AG04449 (cell line): ENCODE data around the gene HAAO.
"Not testable (repeated sequence)": the region's sequence is repeated elsewhere in the genome, so short reads cannot be mapped to it uniquely, and the experiment has no call there.

ENCODE experiments used
- CTCF ChIA-PET: fragments of 350-600 bp; formaldehyde crosslinking; extraction: SDS; loops from one replicate; lab custom pipeline; 2021; ENCODE audit warnings: antibody characterized with exemption; lab: Yijun Ruan, JAX
- POLR2A ChIA-PET: fragments of 400-600, 350-600 bp; formaldehyde crosslinking; extraction: SDS; loops from one replicate; lab custom pipeline; 2020; ENCODE audit warnings: antibody characterized with exemption, inconsistent platforms; lab: Yijun Ruan, JAX
- DNase-seq: peaks from one replicate; pipeline ENCODE4 v3.0.0-alpha.2; 2010; ENCODE audit warnings: low read depth, low spot score
- H3K4me3 ChIP-seq: 2 replicates; pipeline ENCODE4 v1.5.1; 2011; ENCODE audit warnings: low read depth, mild to moderate bottlenecking, control low read depth, low read length
- TF ChIP-seq, protein P1 (sequence below): IDR thresholded peaks from one replicate; pipeline ENCODE4 v1.5.1; 2011; ENCODE audit warnings: mild to moderate bottlenecking, moderate library complexity, low read length, control low read depth, inconsistent platforms; ENCODE audit not compliant: insufficient read depth; ENCODE audit errors: missing control alignments

The HAAO gene

DNA sequence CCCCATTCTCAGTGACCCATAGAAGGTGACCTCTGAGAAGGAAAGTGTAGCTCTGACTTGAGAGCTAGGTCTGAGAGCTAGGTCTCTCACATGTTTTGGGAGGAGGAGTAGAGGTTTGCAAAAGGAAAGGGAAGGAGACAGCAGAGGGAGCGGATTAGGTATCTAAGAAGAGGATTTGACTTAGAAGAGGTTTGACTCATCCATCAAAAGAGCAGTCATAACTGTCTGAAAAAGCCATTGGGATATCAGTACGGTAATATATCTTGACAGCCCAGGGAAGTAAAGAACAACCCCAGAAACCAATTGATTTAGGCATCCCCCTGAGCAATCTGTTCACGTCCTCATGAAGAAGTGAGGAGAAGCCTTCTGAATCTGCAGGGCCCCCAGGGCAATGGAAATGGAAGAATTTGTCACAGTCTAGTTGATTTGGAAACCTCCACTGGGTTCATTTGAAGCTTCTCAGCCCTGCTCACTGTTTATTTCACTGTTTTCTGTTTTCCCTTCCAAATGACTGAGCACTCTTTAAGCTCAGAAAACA lies 47.8 kb downstream of the HAAO start:
- CTCF ChIA-PET = no interaction called here
- POLR2A ChIA-PET = no interaction called here

DNA sequence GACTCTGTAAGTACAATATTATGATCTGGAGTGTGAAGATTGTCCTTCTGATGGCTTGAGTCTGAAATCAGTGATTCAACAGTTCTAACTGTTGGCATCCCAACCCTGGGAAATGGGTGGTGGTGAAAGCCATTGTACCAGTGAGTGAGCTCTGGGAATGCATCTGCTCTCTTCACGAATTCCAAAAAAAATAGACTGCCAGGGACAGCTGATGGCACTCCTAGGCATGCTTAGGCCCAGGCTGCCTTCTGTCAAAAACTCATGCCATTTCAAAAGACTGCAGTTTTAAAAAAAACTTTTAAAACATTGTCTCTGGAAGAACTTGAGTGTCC lies 48.8 kb downstream of the HAAO start:
- TF ChIP-seq, protein P1, sequence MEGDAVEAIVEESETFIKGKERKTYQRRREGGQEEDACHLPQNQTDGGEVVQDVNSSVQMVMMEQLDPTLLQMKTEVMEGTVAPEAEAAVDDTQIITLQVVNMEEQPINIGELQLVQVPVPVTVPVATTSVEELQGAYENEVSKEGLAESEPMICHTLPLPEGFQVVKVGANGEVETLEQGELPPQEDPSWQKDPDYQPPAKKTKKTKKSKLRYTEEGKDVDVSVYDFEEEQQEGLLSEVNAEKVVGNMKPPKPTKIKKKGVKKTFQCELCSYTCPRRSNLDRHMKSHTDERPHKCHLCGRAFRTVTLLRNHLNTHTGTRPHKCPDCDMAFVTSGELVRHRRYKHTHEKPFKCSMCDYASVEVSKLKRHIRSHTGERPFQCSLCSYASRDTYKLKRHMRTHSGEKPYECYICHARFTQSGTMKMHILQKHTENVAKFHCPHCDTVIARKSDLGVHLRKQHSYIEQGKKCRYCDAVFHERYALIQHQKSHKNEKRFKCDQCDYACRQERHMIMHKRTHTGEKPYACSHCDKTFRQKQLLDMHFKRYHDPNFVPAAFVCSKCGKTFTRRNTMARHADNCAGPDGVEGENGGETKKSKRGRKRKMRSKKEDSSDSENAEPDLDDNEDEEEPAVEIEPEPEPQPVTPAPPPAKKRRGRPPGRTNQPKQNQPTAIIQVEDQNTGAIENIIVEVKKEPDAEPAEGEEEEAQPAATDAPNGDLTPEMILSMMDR = no peak
- ChIA-PET CTCF (interaction anchor here (1.7 kb wide), 1 partner anchor 8 kb away, joined by 6 read pairs; no protein-coding TSS in a partner anchor), POLR2A (no interaction called here)
- no peak for DNase-seq
- H3K4me3 ChIP-seq = no peak overlapping the region

More for the DNA sequence above, 47.8 kb downstream of the HAAO start:
- H3K4me3 ChIP-seq = no peak overlapping the region
- DNase-seq = no peak
- TF ChIP-seq, protein P1 = no peak

DNA sequence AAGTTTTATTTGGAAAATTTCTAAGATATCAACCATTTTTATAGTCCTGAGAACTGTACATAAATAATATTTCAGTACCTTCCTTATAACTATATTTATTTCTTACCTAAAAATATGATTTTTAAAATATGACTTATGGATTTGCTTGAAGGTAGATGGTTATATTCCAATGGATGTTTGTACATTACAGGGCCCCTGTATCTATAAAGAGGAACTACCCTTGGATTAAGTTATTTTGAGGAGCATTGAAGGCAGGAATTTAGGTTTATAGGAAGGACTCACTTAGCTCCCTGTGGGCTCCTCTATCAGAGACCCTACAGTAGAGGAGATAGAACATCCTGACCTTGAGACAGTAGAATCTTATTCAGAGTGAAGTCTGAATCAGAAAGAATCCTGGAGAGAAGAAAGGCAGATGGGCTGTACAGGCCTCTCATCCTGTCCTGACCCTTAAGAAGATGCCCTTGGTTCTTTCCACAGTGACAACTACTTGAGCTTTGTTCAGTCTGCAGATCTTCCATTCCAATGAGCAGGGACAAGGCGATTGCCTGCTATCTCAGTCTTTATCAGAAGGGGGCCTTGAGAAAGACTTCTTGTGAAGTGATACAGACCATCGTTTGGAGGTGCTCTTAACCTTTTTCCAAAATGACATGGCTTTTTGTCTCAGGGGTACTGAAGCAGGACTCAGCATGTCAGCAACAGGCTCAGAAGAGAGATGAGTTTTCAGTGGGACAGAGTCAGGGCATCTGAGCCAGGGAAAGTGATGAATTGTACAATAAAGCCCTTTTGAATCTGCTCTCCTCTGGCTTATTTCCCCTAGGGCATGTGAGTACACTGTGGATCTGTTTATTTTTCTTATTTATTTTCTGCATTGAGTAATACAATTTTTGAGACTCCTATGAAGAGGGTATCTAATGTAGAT lies 49.4 kb downstream of the HAAO start:
- ChIA-PET POLR2A (no interaction called here), CTCF (interaction anchor here (1.1 to 1.7 kb wide), 3 partner anchors 9 to 15 kb away, joined by 4 to 6 read pairs (median 5); no protein-coding TSS in a partner anchor)
- TF ChIP-seq, protein P1 = no peak
- DNase-seq = no peak
- H3K4me3 ChIP-seq = no peak overlapping the region

DNA sequence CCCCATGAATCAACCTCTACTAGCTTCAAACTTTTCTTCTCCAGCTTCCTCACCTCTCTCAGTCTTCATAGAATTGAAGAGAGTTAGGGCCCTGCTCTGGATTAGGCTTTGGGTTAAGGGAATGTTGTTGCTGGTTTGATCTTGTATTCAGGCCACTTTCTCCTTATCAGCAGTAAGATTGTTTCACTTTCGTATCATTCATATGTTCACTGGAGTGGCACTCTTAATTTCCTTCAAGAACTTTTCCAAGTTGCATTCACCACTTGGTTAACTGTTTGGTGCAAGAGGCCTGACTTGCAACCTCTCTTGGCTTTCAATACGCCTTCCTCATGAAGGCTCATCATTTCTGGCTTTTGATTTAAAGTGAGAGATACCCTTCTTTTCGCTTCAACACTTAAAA lies 51.2 kb downstream of the HAAO start:
- DNase-seq = no peak
- POLR2A ChIA-PET = no interaction called here
- CTCF ChIA-PET = no interaction called here

DNA sequence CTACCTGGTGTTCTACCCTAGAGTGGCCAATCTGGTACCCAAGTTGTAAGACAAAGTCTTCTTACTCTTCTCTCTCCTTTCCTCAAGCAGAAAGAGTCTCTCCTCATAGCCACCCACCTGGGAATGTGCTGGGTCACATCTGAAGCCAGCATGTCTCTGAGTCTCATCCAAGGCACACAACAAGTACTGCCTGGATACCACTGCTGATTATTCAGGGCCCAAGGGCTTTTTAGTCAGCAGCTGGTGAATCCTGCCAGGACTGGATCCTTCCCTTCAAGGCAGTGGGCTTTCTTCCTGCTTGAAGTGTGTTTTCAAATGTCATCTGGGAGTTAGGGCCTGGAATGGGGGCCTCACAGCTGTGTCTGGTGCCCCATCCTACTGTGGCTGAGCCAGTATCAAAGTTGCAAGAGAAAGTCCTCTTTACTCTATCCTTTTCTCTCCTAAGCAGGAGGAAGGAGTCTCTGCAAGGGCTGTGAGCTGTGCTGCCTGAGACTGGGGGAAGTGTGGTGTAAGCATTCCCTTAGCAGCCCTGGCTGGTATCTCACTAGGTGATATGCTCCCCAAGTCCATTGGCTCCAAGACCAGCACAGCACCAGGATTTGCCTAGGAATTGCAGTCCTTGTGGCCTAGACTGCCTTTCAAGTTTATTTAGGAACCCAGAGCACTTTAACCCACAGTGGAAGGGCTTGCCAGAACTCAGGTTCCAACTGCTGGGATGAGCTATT lies 55.6 kb downstream of the HAAO start:
- no peak overlapping the region for H3K4me3 ChIP-seq
- TF ChIP-seq, protein P1 = no peak
- CTCF ChIA-PET = no interaction called here
- DNase-seq = no peak
- POLR2A ChIA-PET = no interaction called here

More for the DNA sequence above, 51.2 kb downstream of the HAAO start:
- TF ChIP-seq, protein P1 = no peak
- H3K4me3 ChIP-seq = no peak overlapping the region

DNA sequence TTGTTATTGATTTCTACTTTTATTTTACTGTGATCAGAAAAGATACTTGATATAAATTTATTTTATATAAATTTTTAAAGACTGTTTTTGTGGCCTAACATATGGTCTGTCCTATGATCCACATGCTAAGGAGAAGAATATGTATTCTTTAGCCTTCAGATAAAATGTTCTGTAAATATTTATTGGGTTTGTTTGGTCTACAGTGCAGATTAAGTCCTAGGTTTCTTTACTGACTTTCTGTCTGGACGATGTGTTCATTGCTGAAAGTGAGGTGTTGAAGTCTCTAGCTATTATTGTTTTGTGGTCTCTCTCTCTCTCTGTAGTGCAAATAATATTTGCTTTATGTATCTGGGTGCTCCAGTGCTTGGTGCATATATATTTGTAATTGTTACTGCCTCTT lies 58.5 kb downstream of the HAAO start:
- no peak overlapping the region for H3K4me3 ChIP-seq
- TF ChIP-seq, protein P1 = no peak
- no peak for DNase-seq
- POLR2A ChIA-PET = no interaction called here
- CTCF ChIA-PET = no interaction called here

DNA sequence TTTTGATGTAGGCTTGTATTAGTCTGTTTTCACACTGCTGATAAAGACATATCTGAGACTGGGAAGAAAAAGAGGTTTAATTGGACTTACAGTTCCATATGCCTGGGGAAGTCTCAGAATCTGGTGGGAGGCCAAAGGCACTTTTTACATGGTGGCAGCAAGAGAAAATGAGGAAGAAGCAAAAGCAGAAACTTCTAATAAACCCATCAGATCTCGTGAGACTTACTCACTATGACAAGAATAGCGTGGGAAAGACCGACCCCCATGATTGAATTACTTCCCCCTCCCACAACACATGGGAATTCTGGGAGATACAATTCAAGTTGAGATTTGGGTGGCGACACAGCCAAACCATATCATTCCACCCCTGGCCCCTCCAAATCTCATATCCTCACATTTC lies 61.1 kb downstream of the HAAO start:
- DNase-seq, H3K4me3 ChIP-seq, CTCF ChIA-PET, POLR2A ChIA-PET: not testable (repeated sequence)
